Neural progenitor cell (in vitro differentiated cells): Measurements from ENCODE around the gene MSGN1.

Experiments
- CTCF ChIP-seq: fragments of 200-600 bp; sonication (generic); IDR thresholded peaks from 2 replicates; pipeline ENCODE4 v1.5.1; 2017; ENCODE audit warnings: antibody characterized with exemption, mild to moderate bottlenecking
- EZH2 ChIP-seq: fragments of 200-600 bp; sonication (generic); IDR thresholded peaks from 2 replicates; pipeline ENCODE4 v1.6.1; 2017; ENCODE audit warnings: antibody characterized with exemption, mild to moderate bottlenecking, moderate library complexity
- EZH2phosphoT487 ChIP-seq: fragments of 200-600 bp; sonication (generic); IDR thresholded peaks from 2 replicates; pipeline ENCODE4 v1.6.1; 2017; ENCODE audit warnings: antibody characterized with exemption

DNA sequence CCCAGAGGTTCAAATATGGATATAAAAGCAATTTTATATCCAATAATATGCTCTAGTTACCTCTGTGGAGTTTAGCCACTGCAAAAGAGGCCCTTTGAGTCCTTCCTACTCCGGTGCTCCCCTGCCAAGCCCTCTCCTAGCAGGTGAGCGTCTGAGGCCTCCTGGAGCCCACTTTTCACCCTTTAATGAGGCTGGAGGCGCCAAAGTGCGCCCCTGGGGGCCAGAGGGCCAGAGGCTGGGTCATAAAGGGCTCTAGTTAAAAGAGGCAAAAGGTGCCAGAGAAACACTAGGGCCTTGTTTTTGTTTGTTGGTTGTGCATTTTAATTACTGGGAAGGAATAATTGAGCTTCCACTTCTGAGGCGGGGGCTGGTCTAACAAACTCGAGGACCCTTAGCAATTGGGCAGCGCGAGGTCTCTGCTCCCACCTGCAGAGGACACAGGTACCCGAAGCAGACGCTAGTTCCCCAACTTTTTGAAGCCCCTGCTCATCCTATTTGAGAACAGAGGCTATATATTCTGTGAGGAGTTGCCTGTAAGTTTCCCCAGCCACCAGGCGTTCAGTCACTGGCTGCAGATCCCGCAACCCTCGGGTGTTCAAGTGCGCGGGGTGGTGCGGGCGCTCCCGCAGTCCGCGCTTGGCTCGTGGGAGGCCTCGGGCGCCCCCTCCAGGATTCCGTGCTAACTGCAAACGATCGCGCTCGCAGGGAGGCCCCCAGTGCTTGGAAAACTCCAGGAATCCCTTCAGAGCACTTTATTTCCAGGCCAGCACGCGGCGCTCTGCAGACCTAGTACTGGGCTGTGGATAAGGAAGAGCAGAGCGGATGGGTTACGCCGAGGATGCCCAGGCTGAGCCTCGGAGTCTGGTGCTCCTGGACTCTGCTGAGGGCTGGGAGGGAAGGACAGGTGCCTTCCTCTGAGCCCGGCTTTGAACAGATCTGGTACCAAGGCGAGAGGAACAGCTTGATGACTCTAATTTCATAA is 14.1 kb downstream of the MSGN1 start:
- TF ChIP-seq CTCF (peak; percentile 98), EZH2 (peak; percentile 43), EZH2phosphoT487 (no peak)
